Panc1 (cell line): Measurements from ENCODE around the gene LDLRAD4. TPM values are rescaled to one million over a fixed set of nuclear protein-coding genes. Genes with fewer than 3 reads are reported as not detected.

Experiments used
- ATAC-seq: fragments of 200-7000 bp; cut with Tn5 transposase; 2 replicates; pipeline ENCODE4 v1.9.1; 2020; ENCODE audit warnings: mild to moderate bottlenecking, moderate library complexity
- BruUV-seq: library from RNA; stranded (reverse); fragments of 400-500 nt; replicated peaks from 2 replicates; lab custom pipeline; 2021; lab: Mats Ljungman, UMichigan
- CTCF ChIA-PET: fragments of 300-600 bp; sonication (Branson Sonifier 250); formaldehyde crosslinking; loops from one replicate; lab custom pipeline; 2022; ENCODE audit warnings: antibody characterized with exemption; lab: Charles Lee
- POLR2A ChIA-PET: fragments of 300-600 bp; sonication (Branson Sonifier 250); formaldehyde crosslinking; loops from one replicate; lab custom pipeline; 2022; ENCODE audit warnings: antibody characterized with exemption; lab: Charles Lee
- DNase-seq: peaks from one replicate; pipeline ENCODE4 v3.0.0-alpha.2; 2010; ENCODE audit warnings: low read depth, low spot score
- H3K27ac ChIP-seq: 2 replicates; pipeline ENCODE4 v1.5.1; 2011; ENCODE audit warnings: mild to moderate bottlenecking, low read length, inconsistent platforms
- H3K27me3 ChIP-seq: fragments of 200-500 bp; sonication (Bioruptor generic); 2 replicates; pipeline ENCODE4 v1.6.0; 2014; ENCODE audit warnings: low read length, inconsistent platforms; ENCODE audit not compliant: control insufficient read depth, insufficient read depth
- H3K36me3 ChIP-seq: fragments of 200-500 bp; sonication (Bioruptor generic); 2 replicates; pipeline ENCODE4 v1.5.1; 2014; ENCODE audit warnings: inconsistent platforms, mild to moderate bottlenecking, low read length, moderate library complexity; ENCODE audit not compliant: control insufficient read depth, insufficient read depth
- H3K4me1 ChIP-seq: 2 replicates; pipeline ENCODE4 v1.5.1; 2011; ENCODE audit warnings: inconsistent platforms, mild to moderate bottlenecking, low read length, moderate library complexity; ENCODE audit not compliant: control insufficient read depth, insufficient read depth
- H3K4me3 ChIP-seq, 2 experiments: 2 replicates each; pipeline ENCODE4 v1.5.1; 2011 to 2012; ENCODE audit warnings: low read depth in 2 of 2, low read length in 2 of 2, mild to moderate bottlenecking in 2 of 2, inconsistent platforms in 1 of 2, moderate library complexity in 1 of 2
- H3K9me3 ChIP-seq: fragments of 200-500 bp; sonication (Bioruptor generic); 2 replicates; pipeline ENCODE4 v1.5.1; 2014; ENCODE audit warnings: low read depth, mild to moderate bottlenecking, inconsistent platforms, low read length, moderate library complexity; ENCODE audit not compliant: control insufficient read depth, insufficient read depth
- CTCF ChIP-seq: fragments of 450-650 bp; IDR thresholded peaks from 2 replicates; pipeline ENCODE4 v1.5.1; 2017; ENCODE audit warnings: mild to moderate bottlenecking
- POLR2AphosphoS5 ChIP-seq: IDR thresholded peaks from 2 replicates; pipeline ENCODE4 v1.6.1; 2012; ENCODE audit warnings: mild to moderate bottlenecking, low read depth, low read length, moderate library complexity
- REST ChIP-seq, 2 experiments: IDR thresholded peaks; 2 replicates each; pipeline ENCODE4 v1.6.1; 2011 to 2012; ENCODE audit warnings: low read depth in 2 of 2, control low read depth in 1 of 2, low read length in 1 of 2, mild to moderate bottlenecking in 1 of 2, moderate library complexity in 1 of 2; ENCODE audit not compliant: insufficient read depth in 1 of 2
- SIN3A ChIP-seq: IDR thresholded peaks from 2 replicates; pipeline ENCODE4 v1.6.1; 2012; ENCODE audit warnings: low read depth, mild to moderate bottlenecking, low read length, moderate library complexity, borderline replicate concordance; ENCODE audit not compliant: insufficient read depth
- TCF7L2 ChIP-seq: IDR thresholded peaks from 2 replicates; pipeline ENCODE4 v1.6.1; 2011; ENCODE audit warnings: mild to moderate bottlenecking, low read depth, low read length, inconsistent platforms
- in situ Hi-C: cut with HindIII; loops from 2 replicates; pipeline ENCODE4 v1.10.0; 2016; ENCODE audit warnings: low sequenced_read_pairs, low pct_unique_long_range_greater_than_20kb
- intact Hi-C: fragments of 100-400 bp; cut with micrococcal nuclease; formaldehyde crosslinking; loops from one replicate; pipeline ENCODE4 v1.10.0; 2022; ENCODE audit not compliant: unreplicated experiment
- total RNA-seq: library from RNA; stranded (reverse); gene quantifications from one replicate; pipeline ENCODE4 v1.2.1, GENCODE V29; 2021; ENCODE audit not compliant: unreplicated experiment

The LDLRAD4 gene
- total RNA-seq, 1 experiment from 2014 or later = 0.28 TPM

GRCh38 chr18:13530033-13530878 is 311.7 kb downstream of the LDLRAD4 start:
- intact Hi-C loops (loop anchor here (5.0 kb wide), 1 partner anchor 313 kb away; the partner anchor contains the start of gene LDLRAD4), in situ Hi-C loops (no loop called here)
- H3K27ac ChIP-seq = no peak overlapping the region
- no TSS peak for BruUV-seq
- ChIA-PET CTCF (interaction anchor here (0.6 to 1.0 kb wide), 2 partner anchors 312 to 314 kb away, joined by 3 to 4 read pairs; partner anchors contain the start of gene LDLRAD4), POLR2A (no interaction called here)
- DNase-seq (no peak), ATAC-seq (no peak)
- H3K27me3 ChIP-seq = peaks cover 19% of the 10 kb centered on the region
- no peak overlapping the region for H3K4me3 ChIP-seq
- no peaks in the 10 kb centered on the region for H3K9me3 ChIP-seq
- H3K4me1 ChIP-seq = no peaks in the 10 kb centered on the region
- TF ChIP-seq SIN3A (no peak), TCF7L2 (no peak), REST (IDR thresholded peaks at IDR 0.05; ENCODE audit: insufficient read depth in 1 of 2, low read depth in 2 of 2, low read length in 1 of 2) (no peak), CTCF (no peak), POLR2AphosphoS5 (no peak)
- no peaks in the 10 kb centered on the region for H3K36me3 ChIP-seq

GRCh38 chr18:13530879-13531387 is 312.4 kb downstream of the LDLRAD4 start:
- ATAC-seq (peak; percentile 96), DNase-seq (peak; percentile 7)
- BruUV-seq = no TSS peak
- Histone ChIP-seq H3K9me3 (no peaks in the 10 kb centered on the region), H3K36me3 (no peaks in the 10 kb centered on the region), H3K27ac (no peak overlapping the region), H3K4me1 (no peaks in the 10 kb centered on the region), H3K27me3 (peaks cover 20% of the 10 kb centered on the region), H3K4me3 (no peak overlapping the region)
- intact Hi-C loops (loop anchor here (5.0 kb wide), 1 partner anchor 314 kb away; the partner anchor contains the start of gene LDLRAD4), in situ Hi-C loops (no loop called here)
- TF ChIP-seq CTCF = peak; percentile 69
- TF ChIP-seq TCF7L2 = no peak
- CTCF ChIA-PET = interaction anchor here (0.6 to 1.0 kb wide), 3 partner anchors 97 to 315 kb away, joined by 3 to 4 read pairs (median 4); partner anchors contain the start of gene LDLRAD4
- POLR2A ChIA-PET = interaction anchor here (0.7 kb wide), 1 partner anchor 259 kb away, joined by 10 read pairs; no protein-coding TSS in a partner anchor
